MM.1S (cell line): Measurements from ENCODE around the gene PCGF3.

Experiments used
- DNase-seq: peaks from one replicate; pipeline ENCODE4 v3.0.0-alpha.2; 2015
- H2AFZ ChIP-seq: fragments of 300-600 bp; sonication (generic); 2 replicates; pipeline ENCODE4 v1.6.0; 2016; ENCODE audit warnings: antibody characterized with exemption, low read length
- H3F3A ChIP-seq: fragments of 300-600 bp; sonication (generic); 2 replicates; pipeline ENCODE4 v1.6.1; 2016; ENCODE audit warnings: mild to moderate bottlenecking, antibody characterized with exemption, low read length, moderate library complexity, mixed read lengths; ENCODE audit not compliant: insufficient read depth
- H3K27ac ChIP-seq: fragments of 300-600 bp; sonication (generic); 2 replicates; pipeline ENCODE4 v1.5.1; 2016; ENCODE audit warnings: mild to moderate bottlenecking, low read length
- H3K27me3 ChIP-seq: fragments of 300-600 bp; sonication (generic); replicated peaks from 2 replicates; pipeline ENCODE4 v1.6.0; 2016; ENCODE audit warnings: low read length; ENCODE audit not compliant: insufficient read depth
- H3K36me3 ChIP-seq: fragments of 300-600 bp; sonication (generic); replicated peaks from 2 replicates; pipeline ENCODE4 v1.6.1; 2016; ENCODE audit warnings: mild to moderate bottlenecking, low read length, mixed read lengths; ENCODE audit not compliant: insufficient read depth
- H3K4me1 ChIP-seq: fragments of 300-600 bp; sonication (generic); 2 replicates; pipeline ENCODE4 v1.6.1; 2016; ENCODE audit warnings: low read length, mixed read lengths
- H3K4me2 ChIP-seq: fragments of 300-600 bp; sonication (generic); 2 replicates; pipeline ENCODE4 v1.6.0; 2016; ENCODE audit warnings: low read depth, low read length
- H3K4me3 ChIP-seq: fragments of 300-600 bp; sonication (generic); 2 replicates; pipeline ENCODE4 v1.5.1; 2016; ENCODE audit warnings: low read length, mixed read lengths
- H3K79me2 ChIP-seq: fragments of 300-600 bp; sonication (generic); 2 replicates; pipeline ENCODE4 v1.6.1; 2016; ENCODE audit warnings: mixed run types, low read length, mixed read lengths
- H3K9ac ChIP-seq: fragments of 300-600 bp; sonication (generic); 2 replicates; pipeline ENCODE4 v1.6.1; 2016; ENCODE audit warnings: low read length, mixed read lengths
- H3K9me2 ChIP-seq: fragments of 300-600 bp; sonication (generic); replicated peaks from 2 replicates; pipeline ENCODE4 v1.6.1; 2016; ENCODE audit warnings: mild to moderate bottlenecking, low read length, mixed read lengths; ENCODE audit not compliant: insufficient read depth
- H3K9me3 ChIP-seq: fragments of 300-600 bp; sonication (generic); replicated peaks from 2 replicates; pipeline ENCODE4 v1.6.1; 2016; ENCODE audit warnings: mild to moderate bottlenecking, low read length, mixed read lengths; ENCODE audit not compliant: insufficient read depth
- H4K20me1 ChIP-seq: fragments of 300-600 bp; sonication (generic); 2 replicates; pipeline ENCODE4 v1.6.1; 2016; ENCODE audit warnings: mild to moderate bottlenecking, low read length, moderate library complexity, mixed read lengths; ENCODE audit not compliant: insufficient read depth
- CTCF ChIP-seq: fragments of 300-600 bp; sonication (generic); IDR thresholded peaks from 2 replicates; pipeline ENCODE4 v1.5.1; 2016; ENCODE audit warnings: antibody characterized with exemption, low read length, mixed read lengths
- EZH2 ChIP-seq: fragments of 300-600 bp; sonication (generic); optimal IDR thresholded peaks from 2 replicates; pipeline ENCODE3; 2017; ENCODE audit warnings: low read depth, mild to moderate bottlenecking, antibody characterized with exemption, low read length, mixed read lengths
- EZH2phosphoT487 ChIP-seq: fragments of 300-600 bp; sonication (generic); IDR thresholded peaks from 2 replicates; pipeline ENCODE4 v1.6.1; 2018; ENCODE audit warnings: antibody characterized with exemption, low read length

The PCGF3 gene

DNA sequence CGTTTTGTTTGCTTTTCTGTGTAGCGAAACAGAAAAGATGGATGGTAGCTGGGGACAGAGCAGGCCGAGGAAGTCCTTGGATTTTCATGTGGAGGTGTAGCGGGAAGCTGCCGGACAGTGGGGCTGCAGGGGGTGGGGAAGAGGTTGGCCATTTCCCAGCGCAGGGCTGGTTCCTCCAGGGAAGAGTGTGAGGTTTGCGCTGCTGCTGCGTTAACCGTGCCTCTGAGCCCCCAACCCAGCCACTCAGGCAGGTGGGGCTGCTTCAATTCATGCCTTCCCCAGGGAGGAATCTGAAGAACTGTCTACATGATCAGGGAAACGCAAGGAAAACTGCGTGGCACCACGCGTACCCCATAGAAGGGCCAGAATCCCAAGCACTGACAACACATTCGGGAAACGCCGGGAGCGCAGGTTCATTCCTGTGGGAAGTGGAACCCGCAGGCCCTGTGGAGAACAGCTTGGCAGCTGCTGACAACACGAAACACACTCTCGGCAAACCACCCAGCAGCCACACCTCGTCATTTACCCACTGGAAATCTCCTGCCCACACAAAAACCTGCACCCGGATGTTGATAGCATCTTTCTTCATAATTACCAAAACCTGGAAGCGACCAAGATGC, 57.7 kb downstream of the PCGF3 start:
- Histone ChIP-seq H3K4me3 (no peak overlapping the region), H3K27ac (no peak overlapping the region), H3K4me1 (no peaks in the 10 kb centered on the region), H2AFZ (no peak overlapping the region), H3K79me2 (no peaks in the 10 kb centered on the region), H3K9me3 (no peaks in the 10 kb centered on the region), H4K20me1 (no peaks in the 10 kb centered on the region), H3K36me3 (peaks cover 2% of the 10 kb centered on the region; the same call in 1 of the 2 replicates), H3K9me2 (no peaks in the 10 kb centered on the region), H3F3A (no peaks in the 10 kb centered on the region), H3K27me3 (no peaks in the 10 kb centered on the region), H3K4me2 (no peak overlapping the region), H3K9ac (no peak overlapping the region)
- no peak for TF ChIP-seq EZH2
- no peak for TF ChIP-seq CTCF
- TF ChIP-seq EZH2phosphoT487, result no peak
- DNase-seq, result no peak

DNA sequence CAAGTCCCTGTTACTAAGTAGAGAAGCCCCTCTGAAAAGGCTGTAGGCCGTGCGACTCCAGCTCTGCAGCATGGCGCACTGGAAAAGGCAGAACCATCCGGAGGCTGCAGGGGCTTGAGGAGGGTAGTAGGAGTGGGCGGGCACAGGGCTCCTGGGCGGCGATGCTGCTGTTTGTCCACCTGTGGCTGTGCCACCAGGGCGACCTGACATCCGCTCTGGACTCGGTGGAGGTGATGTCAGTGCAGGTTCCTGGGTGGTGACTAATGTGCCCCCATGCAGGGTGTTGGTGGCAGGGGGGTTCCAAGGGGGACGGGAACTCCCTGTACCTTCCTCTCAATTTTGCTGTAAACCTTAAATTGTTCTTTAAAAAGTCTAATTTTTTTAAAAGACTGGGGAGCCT, 58.3 kb downstream of the PCGF3 start:
- H3K4me3 ChIP-seq, result no peak overlapping the region
- no peak overlapping the region for H2AFZ ChIP-seq
- no peak overlapping the region for H3K9ac ChIP-seq
- H3K36me3 ChIP-seq, result peaks cover 6% of the 10 kb centered on the region
- H3K9me2 ChIP-seq, result no peaks in the 10 kb centered on the region
- H3F3A ChIP-seq, result no peaks in the 10 kb centered on the region
- H3K27ac ChIP-seq, result no peak overlapping the region
- no peaks in the 10 kb centered on the region for H4K20me1 ChIP-seq
- no peaks in the 10 kb centered on the region for H3K4me1 ChIP-seq
- no peak overlapping the region for H3K4me2 ChIP-seq
- H3K9me3 ChIP-seq, result no peaks in the 10 kb centered on the region
- H3K79me2 ChIP-seq, result no peaks in the 10 kb centered on the region
- DNase-seq, result no peak
- no peaks in the 10 kb centered on the region for H3K27me3 ChIP-seq
- no peak for TF ChIP-seq EZH2phosphoT487
- no peak for TF ChIP-seq EZH2
- no peak for TF ChIP-seq CTCF

GRCh38 chr4:764405-765169, 59.0 kb downstream of the PCGF3 start:
- no peaks in the 10 kb centered on the region for H4K20me1 ChIP-seq
- no peak overlapping the region for H3K9ac ChIP-seq
- no peak overlapping the region for H3K4me3 ChIP-seq
- H3K27ac ChIP-seq, result no peak overlapping the region
- H3K9me3 ChIP-seq, result no peaks in the 10 kb centered on the region
- peaks cover 10% of the 10 kb centered on the region for H3K36me3 ChIP-seq
- no peaks in the 10 kb centered on the region for H3K27me3 ChIP-seq
- TF ChIP-seq CTCF, result no peak
- no peak for TF ChIP-seq EZH2
- TF ChIP-seq EZH2phosphoT487, result no peak
- H3K79me2 ChIP-seq, result 0 out of 2 replicates have a peak, but pooled peaks cover 2% of the 10 kb centered on the region
- no peaks in the 10 kb centered on the region for H3F3A ChIP-seq
- no peak for DNase-seq
- no peak overlapping the region for H2AFZ ChIP-seq
- no peak overlapping the region for H3K4me2 ChIP-seq
- no peaks in the 10 kb centered on the region for H3K4me1 ChIP-seq
- H3K9me2 ChIP-seq, result no peaks in the 10 kb centered on the region
